GM12891 (cell line): ENCODE measurements around the gene CDCA3.
"Not testable (repeated sequence)": the region's sequence is repeated elsewhere in the genome, so short reads cannot be mapped to it uniquely, and the experiment has no call there.

ENCODE experiments used
- POLR2A ChIP-seq: IDR thresholded peaks from 2 replicates; pipeline ENCODE4 v1.6.1; 2011; ENCODE audit warnings: low read depth, low read length, control low read depth
- POLR2AphosphoS5 ChIP-seq: IDR thresholded peaks from 2 replicates; pipeline ENCODE4 v1.6.1; 2011; ENCODE audit warnings: low read depth, low read length, control low read depth
- POU2F2 ChIP-seq: IDR thresholded peaks from 2 replicates; pipeline ENCODE4 v1.6.1; 2011; ENCODE audit warnings: low read depth, mild to moderate bottlenecking, control low read depth, low read length, moderate library complexity
- TAF1 ChIP-seq: IDR thresholded peaks from 2 replicates; pipeline ENCODE4 v1.6.1; 2011; ENCODE audit warnings: low read depth, low read length, control low read depth

GRCh38 chr12:6879824-6880223 is 28.7 kb upstream of the CDCA3 start:
- not testable (repeated sequence) for TF ChIP-seq POLR2A, POLR2AphosphoS5, POU2F2, TAF1
